Smooth muscle cell (in vitro differentiated cells): ENCODE results near the gene CACNB3. TPM values are rescaled to one million over a fixed set of nuclear protein-coding genes. Genes with fewer than 3 reads are reported as not detected.

Experiments used
- DNase-seq: peaks from one replicate; lab custom pipeline; 2025; ENCODE audit not compliant: unreplicated experiment; lab: John Stamatoyannopoulos, UW
- H2AFZ ChIP-seq: fragments of 200-600 bp; sonication (generic); 2 replicates; pipeline ENCODE4 v1.6.0; 2016; ENCODE audit warnings: antibody characterized with exemption, low read depth, mild to moderate bottlenecking
- H3F3A ChIP-seq: fragments of 200-600 bp; sonication (generic); 2 replicates; pipeline ENCODE4 v1.6.0; 2017; ENCODE audit warnings: antibody characterized with exemption, low read depth
- H3K27ac ChIP-seq: fragments of 200-600 bp; sonication (generic); 2 replicates; pipeline ENCODE4 v1.5.1; 2016; ENCODE audit warnings: low read depth, mild to moderate bottlenecking
- H3K27me3 ChIP-seq: fragments of 200-600 bp; sonication (generic); 2 replicates; pipeline ENCODE4 v1.6.1; 2016; ENCODE audit warnings: low read depth, mild to moderate bottlenecking
- H3K36me3 ChIP-seq: fragments of 200-600 bp; sonication (generic); 2 replicates; pipeline ENCODE4 v1.5.1; 2016; ENCODE audit warnings: low read depth
- H3K4me1 ChIP-seq: fragments of 200-600 bp; sonication (generic); 2 replicates; pipeline ENCODE4 v1.5.1; 2016; ENCODE audit warnings: low read depth
- H3K4me2 ChIP-seq: fragments of 200-600 bp; sonication (generic); 2 replicates; pipeline ENCODE4 v1.6.0; 2016; ENCODE audit warnings: mild to moderate bottlenecking
- H3K4me3 ChIP-seq: fragments of 200-600 bp; sonication (generic); 2 replicates; pipeline ENCODE4 v1.5.1; 2016; ENCODE audit warnings: mild to moderate bottlenecking
- H3K79me2 ChIP-seq: fragments of 200-600 bp; sonication (generic); 2 replicates; pipeline ENCODE4 v1.6.0; 2016; ENCODE audit warnings: low read depth, mild to moderate bottlenecking
- H3K9ac ChIP-seq: fragments of 200-600 bp; sonication (generic); 2 replicates; pipeline ENCODE4 v1.6.0; 2016; ENCODE audit warnings: low read depth
- H3K9me3 ChIP-seq: fragments of 200-600 bp; sonication (generic); replicated peaks from 2 replicates; pipeline ENCODE4 v1.5.1; 2016; ENCODE audit warnings: low read depth
- H4K20me1 ChIP-seq: fragments of 200-600 bp; sonication (generic); 2 replicates; pipeline ENCODE4 v1.6.0; 2016; ENCODE audit warnings: low read depth
- whole genome bisulfite sequencing: methylation state at CpG from one replicate; pipeline ENCODE4 v1.1.7; 2016; ENCODE audit warnings: low lambda C conversion rate; 5-methylcytosine and 5-hydroxymethylcytosine counted together
- polyA plus RNA-seq: library from polyadenylated mRNA; unstranded; fragments of >200 nt; fragmentation: Nextera tagmentation; extraction: Ambion mirVana; gene quantifications from 2 replicates; pipeline ENCODE4 v1.2.1, GENCODE V29; 2016
- total RNA-seq: library from RNA; depleted of rRNA; stranded (reverse); fragments of >200 nt; gene quantifications from 2 replicates; pipeline ENCODE4 v1.2.3, GENCODE V29; 2014
- TF ChIP-seq, protein P1 (sequence below): fragments of 200-600 bp; sonication (generic); IDR thresholded peaks from 2 replicates; pipeline ENCODE4 v1.5.1; 2017; ENCODE audit warnings: borderline replicate concordance, mild to moderate bottlenecking, antibody characterized with exemption; ENCODE audit not compliant: insufficient read depth, poor library complexity, severe bottlenecking

The CACNB3 gene
- total and polyA plus RNA-seq, 2 experiments from 2014 or later: 18.5 to 21.7 TPM

DNA sequence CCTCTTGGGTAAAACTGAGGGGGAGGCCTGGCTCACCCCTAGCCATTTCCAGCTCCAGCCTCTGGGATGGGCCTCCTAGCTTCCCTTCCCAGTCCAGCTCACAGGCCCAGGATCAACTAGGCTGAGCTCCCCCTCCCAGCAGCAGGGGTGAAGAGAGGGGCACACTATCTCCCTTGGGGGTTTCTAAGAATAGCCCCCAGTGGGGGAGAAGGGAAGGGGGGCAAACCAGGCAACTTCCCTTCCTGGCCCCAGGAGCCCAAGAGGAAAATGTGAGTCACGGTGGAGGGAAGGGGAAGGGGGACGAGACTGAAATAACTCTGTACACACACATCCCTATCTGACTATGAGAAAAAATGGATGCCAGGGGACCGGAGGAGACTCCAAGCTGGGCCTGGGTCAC lies 38.4 kb upstream of the CACNB3 start:
- DNase-seq: no peak
- Histone ChIP-seq H4K20me1 (peaks cover 70% of the 10 kb centered on the region), H3K36me3 (no peaks in the 10 kb centered on the region), H3K4me2 (no peak overlapping the region), H3K4me1 (no peaks in the 10 kb centered on the region), H3K79me2 (peaks cover 13% of the 10 kb centered on the region), H3K27ac (no peak overlapping the region), H3K4me3 (no peak overlapping the region), H3K9ac (no peak overlapping the region), H2AFZ (no peak overlapping the region), H3K9me3 (no peaks in the 10 kb centered on the region), H3K27me3 (no peaks in the 10 kb centered on the region), H3F3A (no peaks in the 10 kb centered on the region)
- 40% methylated on average over 3 of the region's 3 CpGs for WGBS
- TF ChIP-seq, protein P1, sequence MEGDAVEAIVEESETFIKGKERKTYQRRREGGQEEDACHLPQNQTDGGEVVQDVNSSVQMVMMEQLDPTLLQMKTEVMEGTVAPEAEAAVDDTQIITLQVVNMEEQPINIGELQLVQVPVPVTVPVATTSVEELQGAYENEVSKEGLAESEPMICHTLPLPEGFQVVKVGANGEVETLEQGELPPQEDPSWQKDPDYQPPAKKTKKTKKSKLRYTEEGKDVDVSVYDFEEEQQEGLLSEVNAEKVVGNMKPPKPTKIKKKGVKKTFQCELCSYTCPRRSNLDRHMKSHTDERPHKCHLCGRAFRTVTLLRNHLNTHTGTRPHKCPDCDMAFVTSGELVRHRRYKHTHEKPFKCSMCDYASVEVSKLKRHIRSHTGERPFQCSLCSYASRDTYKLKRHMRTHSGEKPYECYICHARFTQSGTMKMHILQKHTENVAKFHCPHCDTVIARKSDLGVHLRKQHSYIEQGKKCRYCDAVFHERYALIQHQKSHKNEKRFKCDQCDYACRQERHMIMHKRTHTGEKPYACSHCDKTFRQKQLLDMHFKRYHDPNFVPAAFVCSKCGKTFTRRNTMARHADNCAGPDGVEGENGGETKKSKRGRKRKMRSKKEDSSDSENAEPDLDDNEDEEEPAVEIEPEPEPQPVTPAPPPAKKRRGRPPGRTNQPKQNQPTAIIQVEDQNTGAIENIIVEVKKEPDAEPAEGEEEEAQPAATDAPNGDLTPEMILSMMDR: no peak

DNA sequence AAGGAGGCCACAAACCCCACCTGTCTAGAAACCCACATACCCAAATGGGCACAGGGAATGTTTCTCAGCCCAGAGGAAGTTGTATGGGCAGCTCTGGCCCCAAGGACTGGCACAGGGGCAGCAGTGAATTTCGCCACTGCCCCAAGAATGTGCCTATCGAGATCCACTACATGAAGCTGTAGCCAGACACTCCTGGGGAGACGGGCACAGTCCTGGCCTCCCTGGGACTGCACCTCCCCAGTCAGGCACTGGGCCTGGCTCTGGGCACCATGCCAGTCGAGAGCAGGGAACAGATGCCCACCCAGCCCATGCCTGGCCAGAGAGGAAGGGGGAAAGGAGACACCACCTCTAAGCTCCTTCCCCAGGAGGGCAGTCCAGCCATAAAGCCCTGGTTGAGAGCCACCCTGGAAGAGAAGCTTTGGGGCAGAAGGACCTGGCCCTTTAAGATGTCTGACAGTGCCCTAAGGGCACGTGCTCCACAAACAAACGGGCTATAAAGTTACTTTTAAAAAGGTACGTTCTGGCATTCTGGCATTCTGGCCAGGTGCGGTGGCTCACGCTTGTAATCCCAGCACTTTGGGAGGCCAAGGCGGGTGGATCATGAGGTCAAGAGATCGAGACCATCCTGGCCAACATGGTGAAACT lies 37.8 kb upstream of the CACNB3 start:
- TF ChIP-seq, protein P1: no peak
- Histone ChIP-seq H3K36me3 (no peaks in the 10 kb centered on the region), H3K4me1 (no peaks in the 10 kb centered on the region), H3K4me2 (no peak overlapping the region), H3K4me3 (no peak overlapping the region), H4K20me1 (peaks cover 76% of the 10 kb centered on the region), H3K9ac (no peak overlapping the region), H3K79me2 (peaks cover 18% of the 10 kb centered on the region), H3F3A (no peaks in the 10 kb centered on the region), H3K27me3 (no peaks in the 10 kb centered on the region), H2AFZ (no peak overlapping the region), H3K27ac (no peak overlapping the region), H3K9me3 (no peaks in the 10 kb centered on the region)
- no peak for DNase-seq
- 86% methylated on average over 11 of the region's 11 CpGs for WGBS

DNA sequence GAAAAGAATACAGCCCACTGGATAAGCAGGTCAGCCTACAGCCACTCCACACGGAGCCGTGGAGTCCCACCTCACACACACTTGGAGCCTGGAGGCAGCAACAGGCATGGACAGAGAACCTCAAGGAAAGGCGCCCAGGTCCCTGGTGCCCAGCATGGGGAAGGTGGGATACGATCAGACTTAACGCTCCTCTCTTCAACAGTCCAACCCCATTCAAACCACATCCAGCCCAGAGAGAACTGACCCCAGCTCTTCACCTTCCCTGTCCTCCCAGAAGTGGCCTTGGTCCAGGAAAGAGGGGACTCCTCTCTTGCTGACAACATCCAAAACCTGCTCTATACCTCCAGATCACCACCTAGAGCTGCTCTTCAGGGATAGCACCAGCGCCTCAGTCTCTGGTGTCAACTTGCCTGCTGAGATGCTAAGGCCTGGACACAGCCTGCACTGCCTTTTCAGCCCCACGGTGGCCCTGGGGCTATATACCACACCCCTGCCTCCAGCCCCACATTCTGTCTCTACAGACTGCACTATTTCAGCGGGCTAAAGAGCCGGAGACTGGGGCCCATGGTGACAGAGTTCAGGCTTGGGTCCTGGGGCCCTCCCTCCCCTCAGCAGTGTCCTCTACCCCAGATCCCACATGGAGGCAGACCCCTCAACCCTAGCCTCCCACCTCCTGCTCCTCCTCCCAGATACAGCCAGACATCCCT lies 36.4 kb upstream of the CACNB3 start:
- H3K9me3 ChIP-seq: no peaks in the 10 kb centered on the region
- TF ChIP-seq, protein P1: no peak
- no peak for DNase-seq
- peaks cover 1% of the 10 kb centered on the region for H3K4me1 ChIP-seq
- H3K4me3 ChIP-seq: no peak overlapping the region
- H3F3A ChIP-seq: no peaks in the 10 kb centered on the region
- 85% methylated on average over 9 of the region's 9 CpGs for WGBS
- H3K27ac ChIP-seq: no peak overlapping the region
- H3K4me2 ChIP-seq: no peak overlapping the region
- peaks cover 90% of the 10 kb centered on the region for H4K20me1 ChIP-seq
- no peak overlapping the region for H2AFZ ChIP-seq
- H3K79me2 ChIP-seq: peaks cover 27% of the 10 kb centered on the region
- H3K27me3 ChIP-seq: no peaks in the 10 kb centered on the region
- H3K36me3 ChIP-seq: no peaks in the 10 kb centered on the region
- no peak overlapping the region for H3K9ac ChIP-seq
